ENCODE data around the gene BRAP. TPM values are rescaled to one million over a fixed set of nuclear protein-coding genes. Genes with fewer than 3 reads are reported as not detected.
"Not testable (repeated sequence)": the region's sequence is repeated elsewhere in the genome, so short reads cannot be mapped to it uniquely, and the experiment has no call there.

Gene BRAP
- 10 to 100 TPM; 17.1 to 23.6 (median 20.4) TPM for polyA plus RNA-seq (ENCODE audit: insufficient read length in 4 of 4)

GRCh38 chr12:111685811-111686573, at the start of gene BRAP, which contains the start of gene ACAD10:
Gene BRAP (minus strand): TSS chr12:111685956. CDS start chr12:111685792, 164 bp downstream.
Gene ACAD10 (plus strand): TSS chr12:111686053. CDS start chr12:111692710, 6,657 bp downstream.
- peak; percentile 88 to 91 (median 90) for DNase-seq (ENCODE audit: low read depth in 4 of 4, low spot score in 3 of 4)

- no peak for DNase-seq (ENCODE audit: low read depth in 4 of 4, low spot score in 3 of 4)
These were observed 47.7 kb upstream of the BRAP start for GRCh38 chr12:111733340-111733915.

- DNase-seq (ENCODE audit: low read depth in 4 of 4, low spot score in 3 of 4), result no peak
These were observed 47.0 kb upstream of the BRAP start for GRCh38 chr12:111732786-111733185.

- no peak for DNase-seq (ENCODE audit: low read depth in 4 of 4, low spot score in 3 of 4)
These were observed 44.7 kb upstream of the BRAP start for GRCh38 chr12:111730420-111730819.

GRCh38 chr12:111728795-111729194, 43.0 kb upstream of the BRAP start:
- DNase-seq (ENCODE audit: low read depth in 4 of 4, low spot score in 3 of 4), result no peak

GRCh38 chr12:111723646-111724360, 38.0 kb upstream of the BRAP start:
- not testable (repeated sequence) for DNase-seq (ENCODE audit: low read depth in 4 of 4, low spot score in 3 of 4)

- DNase-seq (ENCODE audit: low read depth in 4 of 4, low spot score in 3 of 4), result no peak
These were observed 34.7 kb upstream of the BRAP start for GRCh38 chr12:111720457-111720856.

- not testable (repeated sequence) for DNase-seq (ENCODE audit: low read depth in 4 of 4, low spot score in 3 of 4)
These were observed 33.6 kb upstream of the BRAP start for GRCh38 chr12:111719316-111719715.

GRCh38 chr12:111715279-111715678, 29.5 kb upstream of the BRAP start:
- no peak for DNase-seq (ENCODE audit: low read depth in 4 of 4, low spot score in 3 of 4)

- no peak for DNase-seq (ENCODE audit: low read depth in 4 of 4, low spot score in 3 of 4)
These were observed 20.4 kb upstream of the BRAP start for GRCh38 chr12:111706145-111706544.

GRCh38 chr12:111705672-111706071, 19.9 kb upstream of the BRAP start:
- DNase-seq (ENCODE audit: low read depth in 4 of 4, low spot score in 3 of 4), result no peak

- no peak for DNase-seq (ENCODE audit: low read depth in 4 of 4, low spot score in 3 of 4)
These were observed 14.2 kb upstream of the BRAP start for GRCh38 chr12:111699962-111700361.

- no peak for DNase-seq (ENCODE audit: low read depth in 4 of 4, low spot score in 3 of 4)
These were observed 8.1 kb upstream of the BRAP start for GRCh38 chr12:111693818-111694217.

- no peak for DNase-seq (ENCODE audit: low read depth in 4 of 4, low spot score in 3 of 4)
These were observed 6.9 kb upstream of the BRAP start for GRCh38 chr12:111692575-111693210.

- no peak for DNase-seq (ENCODE audit: low read depth in 4 of 4, low spot score in 3 of 4)
These were observed 5.5 kb upstream of the BRAP start for GRCh38 chr12:111691262-111691661.

- DNase-seq (ENCODE audit: low read depth in 4 of 4, low spot score in 3 of 4), result no peak
These were observed 2.2 kb upstream of the BRAP start for GRCh38 chr12:111687952-111688351.

GRCh38 chr12:111687255-111687654, 1.5 kb upstream of the BRAP start:
- DNase-seq (ENCODE audit: low read depth in 4 of 4, low spot score in 3 of 4), result no peak

- DNase-seq (ENCODE audit: low read depth in 4 of 4, low spot score in 3 of 4), result no peak
These were observed 884 bp upstream of the BRAP start for GRCh38 chr12:111686574-111687105.

GRCh38 chr12:111685322-111685810, 390 bp downstream of the BRAP start:
- DNase-seq (ENCODE audit: low read depth in 4 of 4, low spot score in 3 of 4), result no peak

GRCh38 chr12:111684485-111685198, 1.1 kb downstream of the BRAP start:
- not testable (repeated sequence) for DNase-seq (ENCODE audit: low read depth in 4 of 4, low spot score in 3 of 4)

Measured in left renal pelvis (tissue), 4 donors.